Right lobe of liver (tissue), 6 donors: Measurements from ENCODE around the gene ZBTB24. TPM values are rescaled to one million over a fixed set of nuclear protein-coding genes. Genes with fewer than 3 reads are reported as not detected.

ENCODE experiments used
- ATAC-seq, 4 donors: fragments of 200-7000 bp; cut with Tn5 transposase; one replicate each; pipeline ENCODE4 v1.9.1; 2020; ENCODE audit warnings: mild to moderate bottlenecking in 4 of 4, moderate library complexity in 4 of 4
- DNase-seq, 3 donors: peaks; one replicate each; pipeline ENCODE4 v3.0.0-alpha.2; 2020
- H3K27ac ChIP-seq, 3 donors: fragments of 200-600 bp; one replicate each; pipeline ENCODE4 v1.8.0; 2022
- H3K27me3 ChIP-seq, 2 donors: fragments of 200-600 bp; one replicate each; pipeline ENCODE4 v1.8.0; 2022
- H3K36me3 ChIP-seq, 4 donors: fragments of 200-600 bp; sonication (generic) in 1 of 4; one replicate each; pipeline versions ENCODE4 v1.5.1 to v1.8.0; 2017 to 2022; ENCODE audit warnings: control low read depth in 1 of 4
- H3K4me1 ChIP-seq, 4 donors: fragments of 200-600 bp; sonication (generic) in 1 of 4; one replicate each; pipeline versions ENCODE4 v1.5.1 to v1.8.0; 2017 to 2022; ENCODE audit warnings: control low read depth in 1 of 4
- H3K4me3 ChIP-seq, 3 donors: fragments of 200-600 bp; one replicate each; pipeline ENCODE4 v1.8.0; 2022
- H3K9me3 ChIP-seq, 4 donors: fragments of 200-600 bp; sonication (generic) in 1 of 4; one replicate each; pipeline versions ENCODE4 v1.5.1 to v1.8.0; 2017 to 2022; ENCODE audit warnings: control low read depth in 1 of 4
- POLR2A ChIP-seq: fragments of 450-650 bp; IDR thresholded peaks from one replicate; pipeline ENCODE4 v1.6.1; 2017; ENCODE audit warnings: antibody characterized with exemption, mild to moderate bottlenecking
- WGBS: methylation state at CpG from one replicate; pipeline ENCODE4 v1.1.6; 2018; ENCODE audit warnings: low coverage, low lambda C conversion rate; ENCODE audit not compliant: insufficient coverage; ENCODE audit errors: missing lambda C conversion rate; 5-methylcytosine and 5-hydroxymethylcytosine counted together
- intact Hi-C, 2 donors: fragments of 100-400 bp; cut with DNase I; formaldehyde crosslinking; loops; one replicate each; pipeline versions ENCODE4 v1.11.2 to v1.14.1; 2022
- total RNA-seq, 6 experiments: library from RNA; depleted of rRNA in 2 of 6; stranded (reverse); fragments of >200 nt in 2 of 6; fragmentation: NEBNext Ultra II Directional in 3 of 6; extraction: Animal tissue kit (Norgen Biotek cat#: 25700) in 3 of 6; gene quantifications; one replicate each; pipeline versions ENCODE4 v1.1.0 to v1.2.4, GENCODE V29; 2016 to 2023
- TF ChIP-seq, protein P1 (sequence below), 4 donors: fragments of 200-600 bp in 3 of 4; fragments of 450-650 bp in 1 of 4; IDR thresholded peaks; one replicate each; pipeline versions ENCODE4 v1.5.1 to v1.8.0; 2016 to 2022; ENCODE audit warnings: antibody characterized with exemption in 4 of 4, mild to moderate bottlenecking in 2 of 4
- donor health status: DM: no; HTN: yes; CAD: no.
- donor health status: DM: no; HTN: no; CAD: no.
- donor health status: DM: no; HTN: no; CAD: no.
- donor health status: DM: no; HTN: yes; CAD: no.
- donor health status: DM: no; HTN: yes; CAD: no.

ZBTB24 gene
- total RNA-seq, 6 experiments from 2014 or later: 2.4 to 3.6 (median 2.7) TPM

DNA sequence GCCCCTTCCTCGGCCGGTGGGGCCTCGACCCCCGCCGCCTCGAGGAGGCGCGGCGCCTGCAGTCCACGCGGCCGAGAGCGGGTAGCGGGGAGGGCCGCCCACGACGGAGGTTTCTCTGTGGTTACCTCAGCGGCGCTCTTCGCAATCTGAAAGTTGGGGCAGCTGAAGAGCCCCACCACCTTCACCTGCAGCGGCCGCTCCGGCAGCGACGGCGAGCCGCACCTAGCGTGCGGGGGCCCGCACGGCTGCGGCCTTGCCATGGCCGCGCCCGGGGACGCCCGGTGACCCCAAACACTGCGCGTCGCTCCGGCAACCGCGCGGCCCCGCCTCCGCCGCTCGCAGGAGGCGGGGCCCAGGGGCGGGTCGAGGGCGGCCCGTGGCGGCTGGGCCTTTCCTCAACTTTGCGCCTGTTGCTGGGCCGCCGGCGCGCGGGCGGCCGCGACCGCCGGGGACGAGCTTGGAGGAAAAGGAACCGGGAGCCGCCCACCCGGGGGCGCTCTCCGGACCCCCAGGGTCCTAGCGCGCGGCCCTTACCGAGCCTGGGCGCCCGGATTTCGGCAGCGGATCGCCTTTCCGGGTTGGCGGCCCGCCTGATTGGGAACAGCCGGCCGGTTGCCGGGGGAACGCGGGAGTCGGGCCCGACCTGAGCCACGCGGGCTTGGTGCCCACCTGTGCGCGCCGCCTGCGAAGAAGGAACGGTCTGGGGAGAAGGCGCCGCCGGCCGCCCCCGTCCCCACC, 42.5 kb downstream of the ZBTB24 start, which contains the start of the genes PPIL6 and SMPD2:
TSS of gene PPIL6 (minus strand) at position 298 of the 738 bp plus-strand sequence. CDS start at position 260, 38 bp downstream.
TSS of gene SMPD2 (plus strand) at position 394 of the 738 bp plus-strand sequence. CDS start 398 bp downstream, outside the sequence.
- no peaks in the 10 kb centered on the region for H3K36me3 ChIP-seq
- peaks cover 0 to 6% (median 0%) of the 10 kb centered on the region in 4 donors for H3K4me1 ChIP-seq
- peak within 1 kb of the TSS; percentile 77 to 85 (median 85) for H3K4me3 ChIP-seq
- intact Hi-C loops: no loop called here
- DNase-seq (peak; percentile 90 to 93 (median 90)), ATAC-seq (peak; percentile 91 to 97 (median 96))
- peak; percentile 57 for TF ChIP-seq POLR2A
- TF ChIP-seq, protein P1, sequence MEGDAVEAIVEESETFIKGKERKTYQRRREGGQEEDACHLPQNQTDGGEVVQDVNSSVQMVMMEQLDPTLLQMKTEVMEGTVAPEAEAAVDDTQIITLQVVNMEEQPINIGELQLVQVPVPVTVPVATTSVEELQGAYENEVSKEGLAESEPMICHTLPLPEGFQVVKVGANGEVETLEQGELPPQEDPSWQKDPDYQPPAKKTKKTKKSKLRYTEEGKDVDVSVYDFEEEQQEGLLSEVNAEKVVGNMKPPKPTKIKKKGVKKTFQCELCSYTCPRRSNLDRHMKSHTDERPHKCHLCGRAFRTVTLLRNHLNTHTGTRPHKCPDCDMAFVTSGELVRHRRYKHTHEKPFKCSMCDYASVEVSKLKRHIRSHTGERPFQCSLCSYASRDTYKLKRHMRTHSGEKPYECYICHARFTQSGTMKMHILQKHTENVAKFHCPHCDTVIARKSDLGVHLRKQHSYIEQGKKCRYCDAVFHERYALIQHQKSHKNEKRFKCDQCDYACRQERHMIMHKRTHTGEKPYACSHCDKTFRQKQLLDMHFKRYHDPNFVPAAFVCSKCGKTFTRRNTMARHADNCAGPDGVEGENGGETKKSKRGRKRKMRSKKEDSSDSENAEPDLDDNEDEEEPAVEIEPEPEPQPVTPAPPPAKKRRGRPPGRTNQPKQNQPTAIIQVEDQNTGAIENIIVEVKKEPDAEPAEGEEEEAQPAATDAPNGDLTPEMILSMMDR (IDR thresholded peaks at IDR 0.05): peak; percentile 15 to 43 (median 20)
- H3K27ac ChIP-seq: peak within 1 kb of the TSS; percentile 47 to 73 (median 70)
- WGBS: under 1% methylated on average over 24 of the region's 102 CpGs
- H3K9me3 ChIP-seq: no peaks in the 10 kb centered on the region
- H3K27me3 ChIP-seq: no peaks in the 10 kb centered on the region

DNA sequence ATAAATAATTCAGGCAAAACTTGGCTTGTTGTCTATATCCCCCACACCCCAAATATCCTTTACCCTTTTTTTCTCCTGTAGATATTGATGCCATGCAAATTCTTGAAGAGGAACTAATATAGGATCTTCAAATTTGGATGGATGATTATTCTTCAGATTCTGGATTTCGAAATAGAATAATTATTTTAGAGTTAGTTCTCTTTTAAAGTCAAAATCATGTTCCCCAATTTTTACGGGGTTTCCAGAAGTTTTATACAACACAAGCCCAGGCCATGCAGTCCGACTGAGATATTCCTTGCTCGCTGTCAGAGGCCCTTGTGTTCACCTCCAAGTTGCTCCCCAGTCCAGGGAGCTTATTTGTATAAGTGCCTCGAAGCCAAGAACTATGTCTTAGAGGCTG, 47.0 kb downstream of the ZBTB24 start:
- intact Hi-C loops: no loop called here
- Histone ChIP-seq H3K4me3 (no peak overlapping the region), H3K36me3 (no peaks in the 10 kb centered on the region), H3K4me1 (peaks cover 0 to 6% (median 0%) of the 10 kb centered on the region in 4 donors), H3K27me3 (no peaks in the 10 kb centered on the region), H3K27ac (no peak overlapping the region), H3K9me3 (no peaks in the 10 kb centered on the region)
- ATAC-seq (no peak), DNase-seq (no peak)
- TF ChIP-seq, protein P1 (IDR thresholded peaks at IDR 0.05): no peak
- TF ChIP-seq POLR2A: no peak
- WGBS: 69% methylated on average over 5 of the region's 5 CpGs

DNA sequence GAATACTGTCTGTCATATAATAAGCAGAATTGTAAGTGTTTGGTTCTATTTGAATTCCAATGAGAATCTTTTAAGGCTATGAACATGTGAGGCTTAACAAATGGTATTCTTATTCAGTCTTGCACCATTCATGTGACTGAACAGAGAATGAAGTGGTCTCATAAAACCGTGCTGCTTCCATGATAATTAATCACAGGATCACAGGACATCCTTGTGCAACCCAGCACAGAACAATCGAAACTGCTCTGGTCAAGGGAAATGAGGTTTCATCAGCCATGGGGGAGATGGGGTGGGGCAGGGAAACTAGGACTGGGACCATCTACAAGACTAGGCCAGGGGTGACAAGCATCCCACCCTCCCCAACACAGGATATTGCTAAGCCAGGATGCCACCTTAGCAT, 48.6 kb downstream of the ZBTB24 start:
- Histone ChIP-seq H3K36me3 (no peaks in the 10 kb centered on the region), H3K9me3 (no peaks in the 10 kb centered on the region), H3K4me3 (no peak overlapping the region), H3K27ac (no peak overlapping the region), H3K27me3 (no peaks in the 10 kb centered on the region), H3K4me1 (no peaks in the 10 kb centered on the region)
- intact Hi-C loops: no loop called here
- 51% methylated on average over 2 of the region's 2 CpGs for WGBS
- DNase-seq (no peak), ATAC-seq (no peak)
- TF ChIP-seq, protein P1 (IDR thresholded peaks at IDR 0.05): no peak
- no peak for TF ChIP-seq POLR2A

DNA sequence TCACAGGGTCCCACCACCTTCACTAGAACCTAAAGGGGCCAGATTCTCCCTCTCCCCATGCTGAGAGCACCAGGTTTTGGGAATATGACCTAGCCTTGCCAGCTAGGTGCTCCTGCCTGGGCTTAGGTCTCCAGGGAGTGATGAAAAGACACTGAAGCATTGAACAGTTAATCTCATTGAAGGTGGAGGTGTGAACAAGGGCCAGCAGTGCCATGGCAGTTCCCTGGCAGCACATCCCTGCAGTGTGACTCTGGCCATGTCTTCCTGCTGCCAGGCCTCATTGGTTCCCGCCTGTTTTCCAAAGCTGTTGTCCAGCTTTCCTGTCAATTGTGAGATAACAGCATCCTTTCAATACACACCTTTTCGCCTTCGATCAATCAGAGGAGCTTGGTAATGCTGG, 53.5 kb downstream of the ZBTB24 start:
- no peak for TF ChIP-seq POLR2A
- TF ChIP-seq, protein P1 (IDR thresholded peaks at IDR 0.05): no peak
- H3K4me1 ChIP-seq: no peaks in the 10 kb centered on the region
- H3K4me3 ChIP-seq: no peak overlapping the region
- no peaks in the 10 kb centered on the region for H3K9me3 ChIP-seq
- no peak overlapping the region for H3K27ac ChIP-seq
- ATAC-seq (no peak), DNase-seq (no peak)
- intact Hi-C loops: no loop called here
- H3K27me3 ChIP-seq: no peaks in the 10 kb centered on the region
- 93% methylated on average over 2 of the region's 3 CpGs for WGBS
- H3K36me3 ChIP-seq: no peaks in the 10 kb centered on the region
